ENCODE measurements around the gene ACIN1. TPM values are rescaled to one million over a fixed set of nuclear protein-coding genes. Genes with fewer than 3 reads are reported as not detected.

ACIN1 gene
- total and polyA plus RNA-seq, 2 of the 13 experiments (the other 11 are each of a cell fraction or from before 2014, with no cell fraction given): 165 to 183 TPM

- TF ChIP-seq KDM5A (IDR thresholded peaks at IDR 0.05; ENCODE audit: borderline replicate concordance, low read length) (0 out of 2 replicates have a peak, but pooled peaks have one; percentile 78), ZNF709 (CRISPR knock-in tag; IDR thresholded peaks at IDR 0.05) (peak; percentile 69; the same call in 1 of the 2 replicates), PAF1 (CRISPR knock-in tag; IDR thresholded peaks at IDR 0.05) (no peak), TOE1 (CRISPR knock-in tag; IDR thresholded peaks at IDR 0.05) (no peak), ZBTB1 (CRISPR knock-in tag; IDR thresholded peaks at IDR 0.05; ENCODE audit: borderline replicate concordance) (no peak), ZFP62 (CRISPR knock-in tag; IDR thresholded peaks at IDR 0.05) (no peak), MXI1 (IDR thresholded peaks at IDR 0.05; ENCODE audit: borderline replicate concordance, low read depth, low read length) (peak; percentile 95), THYN1 (CRISPR knock-in tag; IDR thresholded peaks at IDR 0.05; ENCODE audit: borderline replicate concordance, low read depth) (no peak), ZNF230 (CRISPR knock-in tag; IDR thresholded peaks at IDR 0.05) (0 out of 2 replicates have a peak, but pooled peaks have one; percentile 39), ZNF619 (CRISPR knock-in tag; IDR thresholded peaks at IDR 0.05) (no peak), SOX5 (CRISPR knock-in tag; IDR thresholded peaks at IDR 0.05; ENCODE audit: borderline replicate concordance) (peak; percentile 12; the same call in 1 of the 2 replicates), MATR3 (CRISPR knock-in tag; IDR thresholded peaks at IDR 0.05) (no peak), TFAP4 (IDR thresholded peaks at IDR 0.05; ENCODE audit: borderline replicate concordance, low read depth) (0 out of 2 replicates have a peak, but pooled peaks have one; percentile 6), TMF1 (CRISPR knock-in tag; IDR thresholded peaks at IDR 0.05; ENCODE audit: low read depth) (peak; percentile 74), FOXK2 (IDR thresholded peaks at IDR 0.05) (no peak), ZBTB26 (CRISPR knock-in tag; IDR thresholded peaks at IDR 0.05; ENCODE audit: borderline replicate concordance) (0 out of 2 replicates have a peak, but pooled peaks have one; percentile 60), HOXD1 (CRISPR knock-in tag; IDR thresholded peaks at IDR 0.05) (no peak; the same call in 1 of the 2 replicates), ZNF44 (CRISPR knock-in tag; IDR thresholded peaks at IDR 0.05) (no peak; the same call in 1 of the 2 replicates), SMYD3 (CRISPR knock-in tag; IDR thresholded peaks at IDR 0.05) (peak; percentile 81; the same call in 1 of the 2 replicates), ATF7-NPFF (CRISPR knock-in tag; IDR thresholded peaks at IDR 0.05; ENCODE audit: low read depth) (peak; percentile 87), POLR2G (IDR thresholded peaks at IDR 0.05; ENCODE audit: low read depth, low read length) (peak; percentile 75), CBX5 (CRISPR knock-in tag; IDR thresholded peaks at IDR 0.05; ENCODE audit: borderline replicate concordance) (no peak), ZNF451 (CRISPR knock-in tag; IDR thresholded peaks at IDR 0.05) (peak; percentile 24; the same call in 1 of the 2 replicates), THAP11 (CRISPR knock-in tag; IDR thresholded peaks at IDR 0.05) (peak; percentile 48; the same call in 1 of the 2 replicates), ZNF20 (CRISPR knock-in tag; IDR thresholded peaks at IDR 0.05) (no peak), ZNF280B (CRISPR knock-in tag; IDR thresholded peaks at IDR 0.05; ENCODE audit: borderline replicate concordance) (no peak), KDM1A (CRISPR knock-in tag; IDR thresholded peaks at IDR 0.05) (no peak)
- TF ChIP-seq, protein P1, sequence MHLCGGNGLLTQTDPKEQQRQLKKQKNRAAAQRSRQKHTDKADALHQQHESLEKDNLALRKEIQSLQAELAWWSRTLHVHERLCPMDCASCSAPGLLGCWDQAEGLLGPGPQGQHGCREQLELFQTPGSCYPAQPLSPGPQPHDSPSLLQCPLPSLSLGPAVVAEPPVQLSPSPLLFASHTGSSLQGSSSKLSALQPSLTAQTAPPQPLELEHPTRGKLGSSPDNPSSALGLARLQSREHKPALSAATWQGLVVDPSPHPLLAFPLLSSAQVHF (CRISPR knock-in tag; IDR thresholded peaks at IDR 0.05): no peak
These were observed 84.8 kb downstream of the ACIN1 start, which contains the start of gene C14orf93 (continued) for GRCh38 chr14:23009939-23010726.

Data from HepG2 (cell line).